ENCODE data around the gene MAK. TPM values are rescaled to one million over a fixed set of nuclear protein-coding genes. Genes with fewer than 3 reads are reported as not detected.

Gene MAK
- total and polyA plus RNA-seq, 4 donors = 0.02 to 0.26 (median 0.13) TPM

DNA sequence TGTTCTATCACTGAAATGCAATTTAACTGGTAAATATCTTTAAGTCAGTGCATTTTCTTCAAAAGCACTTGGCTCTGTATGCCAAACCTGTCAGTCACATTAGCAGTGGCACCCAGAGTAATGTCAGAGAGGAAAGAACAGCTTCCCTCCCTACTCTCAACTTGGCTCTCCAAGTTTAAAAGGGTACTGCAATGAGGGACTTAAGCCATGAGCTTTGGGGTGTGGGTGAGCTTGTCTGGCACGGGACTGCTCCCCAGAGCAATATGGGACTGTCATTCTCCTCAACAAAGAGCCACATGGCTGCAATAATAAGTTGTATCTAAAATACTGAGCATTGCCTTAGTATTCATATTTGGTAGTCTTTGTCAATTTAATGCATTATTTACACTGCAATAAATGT lies 39.5 kb upstream of the MAK start:
- H3K27me3 ChIP-seq (ENCODE audit: control insufficient read depth in 4 of 4, insufficient read depth in 4 of 4, low read length in 3 of 4) = peaks cover 6 to 7% (median 6%) of the 10 kb centered on the region in 4 donors
- DNase-seq (ENCODE audit: low spot score) = no peak
- peaks cover 0 to 5% (median 0%) of the 10 kb centered on the region in 4 donors for H3K9me3 ChIP-seq (ENCODE audit: control insufficient read depth in 4 of 4, low read length in 3 of 4)
- 78% methylated on average over 1 of the region's 1 CpG for WGBS
- H3K9ac ChIP-seq (ENCODE audit: low read depth in 1 of 2, low read length in 2 of 2) = no peak overlapping the region
- no peak overlapping the region for H3K27ac ChIP-seq (ENCODE audit: low read depth in 1 of 2, low read length in 2 of 2)
- no peak for TF ChIP-seq RXRA (IDR thresholded peaks at IDR 0.05)
- TF ChIP-seq SP1 (IDR thresholded peaks at IDR 0.05) = no peak
- TF ChIP-seq HNF4A (conservative IDR thresholded peaks at IDR 0.05) = no peak
- H3K36me3 ChIP-seq (ENCODE audit: control insufficient read depth in 4 of 4, insufficient read depth in 3 of 4, low read depth in 1 of 4, low read length in 3 of 4) = no peaks in the 10 kb centered on the region
- H3K4me1 ChIP-seq (ENCODE audit: control insufficient read depth in 4 of 4, insufficient read depth in 4 of 4, low read length in 3 of 4) = peaks cover 0 to 6% (median 2%) of the 10 kb centered on the region in 4 donors
- H3K4me3 ChIP-seq (ENCODE audit: low read depth in 1 of 3, low read length in 3 of 3) = no peak overlapping the region

DNA sequence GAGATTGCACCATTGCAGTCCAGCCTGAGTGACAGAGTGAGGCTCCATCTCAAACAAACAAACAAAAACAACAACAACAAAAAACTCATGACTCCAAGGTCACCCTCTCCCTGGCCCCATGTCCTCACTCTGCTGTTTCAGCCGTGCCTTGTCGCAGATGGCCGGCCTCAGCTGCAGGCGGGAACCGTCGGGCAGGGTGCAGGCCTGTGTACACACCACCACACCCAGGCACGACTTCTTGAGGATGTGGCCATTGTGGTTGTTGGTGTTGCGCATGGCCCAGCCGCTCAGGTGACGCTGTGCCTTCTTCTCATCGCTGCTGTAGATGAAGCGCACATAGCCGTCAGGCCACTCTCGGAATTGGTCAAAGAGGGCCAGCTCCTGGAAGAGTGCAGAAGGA lies 38.7 kb upstream of the MAK start:
- Histone ChIP-seq H3K36me3 (ENCODE audit: control insufficient read depth in 4 of 4, insufficient read depth in 3 of 4, low read depth in 1 of 4, low read length in 3 of 4) (no peaks in the 10 kb centered on the region), H3K4me3 (ENCODE audit: low read depth in 1 of 3, low read length in 3 of 3) (no peak overlapping the region), H3K27ac (ENCODE audit: low read depth in 1 of 2, low read length in 2 of 2) (no peak overlapping the region), H3K9me3 (ENCODE audit: control insufficient read depth in 4 of 4, low read length in 3 of 4) (peaks cover 0 to 5% (median 0%) of the 10 kb centered on the region in 4 donors), H3K27me3 (ENCODE audit: control insufficient read depth in 4 of 4, insufficient read depth in 4 of 4, low read length in 3 of 4) (peaks cover 3 to 5% (median 4%) of the 10 kb centered on the region in 4 donors), H3K4me1 (ENCODE audit: control insufficient read depth in 4 of 4, insufficient read depth in 4 of 4, low read length in 3 of 4) (peaks cover 0 to 5% (median 2%) of the 10 kb centered on the region in 4 donors), H3K9ac (ENCODE audit: low read depth in 1 of 2, low read length in 2 of 2) (no peak overlapping the region)
- 92% methylated on average over 14 of the region's 14 CpGs for WGBS
- TF ChIP-seq GABPA (IDR thresholded peaks at IDR 0.05 in 1 of 2, conservative IDR thresholded peaks at IDR 0.05 in 1 of 2) (no peak), FOXA1 (IDR thresholded peaks at IDR 0.05) (no peak), RXRA (IDR thresholded peaks at IDR 0.05) (no peak)
- TF ChIP-seq, protein P1, sequence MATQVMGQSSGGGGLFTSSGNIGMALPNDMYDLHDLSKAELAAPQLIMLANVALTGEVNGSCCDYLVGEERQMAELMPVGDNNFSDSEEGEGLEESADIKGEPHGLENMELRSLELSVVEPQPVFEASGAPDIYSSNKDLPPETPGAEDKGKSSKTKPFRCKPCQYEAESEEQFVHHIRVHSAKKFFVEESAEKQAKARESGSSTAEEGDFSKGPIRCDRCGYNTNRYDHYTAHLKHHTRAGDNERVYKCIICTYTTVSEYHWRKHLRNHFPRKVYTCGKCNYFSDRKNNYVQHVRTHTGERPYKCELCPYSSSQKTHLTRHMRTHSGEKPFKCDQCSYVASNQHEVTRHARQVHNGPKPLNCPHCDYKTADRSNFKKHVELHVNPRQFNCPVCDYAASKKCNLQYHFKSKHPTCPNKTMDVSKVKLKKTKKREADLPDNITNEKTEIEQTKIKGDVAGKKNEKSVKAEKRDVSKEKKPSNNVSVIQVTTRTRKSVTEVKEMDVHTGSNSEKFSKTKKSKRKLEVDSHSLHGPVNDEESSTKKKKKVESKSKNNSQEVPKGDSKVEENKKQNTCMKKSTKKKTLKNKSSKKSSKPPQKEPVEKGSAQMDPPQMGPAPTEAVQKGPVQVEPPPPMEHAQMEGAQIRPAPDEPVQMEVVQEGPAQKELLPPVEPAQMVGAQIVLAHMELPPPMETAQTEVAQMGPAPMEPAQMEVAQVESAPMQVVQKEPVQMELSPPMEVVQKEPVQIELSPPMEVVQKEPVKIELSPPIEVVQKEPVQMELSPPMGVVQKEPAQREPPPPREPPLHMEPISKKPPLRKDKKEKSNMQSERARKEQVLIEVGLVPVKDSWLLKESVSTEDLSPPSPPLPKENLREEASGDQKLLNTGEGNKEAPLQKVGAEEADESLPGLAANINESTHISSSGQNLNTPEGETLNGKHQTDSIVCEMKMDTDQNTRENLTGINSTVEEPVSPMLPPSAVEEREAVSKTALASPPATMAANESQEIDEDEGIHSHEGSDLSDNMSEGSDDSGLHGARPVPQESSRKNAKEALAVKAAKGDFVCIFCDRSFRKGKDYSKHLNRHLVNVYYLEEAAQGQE (IDR thresholded peaks at IDR 0.05) = no peak
- TF ChIP-seq, protein P2, sequence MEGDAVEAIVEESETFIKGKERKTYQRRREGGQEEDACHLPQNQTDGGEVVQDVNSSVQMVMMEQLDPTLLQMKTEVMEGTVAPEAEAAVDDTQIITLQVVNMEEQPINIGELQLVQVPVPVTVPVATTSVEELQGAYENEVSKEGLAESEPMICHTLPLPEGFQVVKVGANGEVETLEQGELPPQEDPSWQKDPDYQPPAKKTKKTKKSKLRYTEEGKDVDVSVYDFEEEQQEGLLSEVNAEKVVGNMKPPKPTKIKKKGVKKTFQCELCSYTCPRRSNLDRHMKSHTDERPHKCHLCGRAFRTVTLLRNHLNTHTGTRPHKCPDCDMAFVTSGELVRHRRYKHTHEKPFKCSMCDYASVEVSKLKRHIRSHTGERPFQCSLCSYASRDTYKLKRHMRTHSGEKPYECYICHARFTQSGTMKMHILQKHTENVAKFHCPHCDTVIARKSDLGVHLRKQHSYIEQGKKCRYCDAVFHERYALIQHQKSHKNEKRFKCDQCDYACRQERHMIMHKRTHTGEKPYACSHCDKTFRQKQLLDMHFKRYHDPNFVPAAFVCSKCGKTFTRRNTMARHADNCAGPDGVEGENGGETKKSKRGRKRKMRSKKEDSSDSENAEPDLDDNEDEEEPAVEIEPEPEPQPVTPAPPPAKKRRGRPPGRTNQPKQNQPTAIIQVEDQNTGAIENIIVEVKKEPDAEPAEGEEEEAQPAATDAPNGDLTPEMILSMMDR (IDR thresholded peaks at IDR 0.05; ENCODE audit: low read depth, low read length, missing input control) = no peak
- no peak for DNase-seq (ENCODE audit: low spot score)

DNA sequence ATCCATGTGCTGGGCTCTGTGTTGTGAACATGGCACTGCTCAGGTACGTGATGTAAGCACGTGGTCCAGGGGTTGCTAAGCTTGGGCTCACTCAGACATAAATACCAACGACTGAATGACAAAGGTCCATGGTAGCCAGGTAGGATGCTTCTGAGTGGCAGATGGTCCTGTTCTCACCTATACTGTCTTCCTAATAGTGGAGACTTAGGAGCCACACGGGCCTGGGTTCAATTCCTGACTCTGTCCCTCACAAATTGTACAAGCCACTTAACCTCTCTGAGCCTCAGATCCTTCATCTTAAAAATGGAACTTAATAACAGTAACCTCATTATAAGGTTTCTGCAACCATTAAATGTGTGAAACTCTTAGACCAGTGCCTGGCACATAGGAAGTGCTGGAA lies 36.7 kb upstream of the MAK start:
- Histone ChIP-seq H3K9me3 (ENCODE audit: control insufficient read depth in 4 of 4, low read length in 3 of 4) (peaks cover 0 to 5% (median 0%) of the 10 kb centered on the region in 4 donors), H3K9ac (ENCODE audit: low read depth in 1 of 2, low read length in 2 of 2) (no peak overlapping the region), H3K27ac (ENCODE audit: low read depth in 1 of 2, low read length in 2 of 2) (no peak overlapping the region), H3K27me3 (ENCODE audit: control insufficient read depth in 4 of 4, insufficient read depth in 4 of 4, low read length in 3 of 4) (peaks cover 0 to 4% (median 0%) of the 10 kb centered on the region in 4 donors), H3K4me1 (ENCODE audit: control insufficient read depth in 4 of 4, insufficient read depth in 4 of 4, low read length in 3 of 4) (no peaks in the 10 kb centered on the region), H3K4me3 (ENCODE audit: low read depth in 1 of 3, low read length in 3 of 3) (no peak overlapping the region), H3K36me3 (ENCODE audit: control insufficient read depth in 4 of 4, insufficient read depth in 3 of 4, low read depth in 1 of 4, low read length in 3 of 4) (no peaks in the 10 kb centered on the region)
- no peak for DNase-seq (ENCODE audit: low spot score)
- no peak for TF ChIP-seq HNF4A (conservative IDR thresholded peaks at IDR 0.05)
- no peak for TF ChIP-seq YY1 (IDR thresholded peaks at IDR 0.05)
- no peak for TF ChIP-seq GABPA (IDR thresholded peaks at IDR 0.05 in 1 of 2, conservative IDR thresholded peaks at IDR 0.05 in 1 of 2)
- TF ChIP-seq SP1 (IDR thresholded peaks at IDR 0.05) = no peak
- TF ChIP-seq EGR1 (IDR thresholded peaks at IDR 0.05; ENCODE audit: low read depth in 2 of 2) = no peak
- TF ChIP-seq, protein P2 (IDR thresholded peaks at IDR 0.05; ENCODE audit: low read depth, low read length, missing input control) = no peak
- TF ChIP-seq FOXA1 (IDR thresholded peaks at IDR 0.05) = no peak
- WGBS = 79% methylated on average over 4 of the region's 4 CpGs

All from liver (tissue), 9 donors.